K562 (cell line): ENCODE data around the gene NRM. TPM values are rescaled to one million over a fixed set of nuclear protein-coding genes. Genes with fewer than 3 reads are reported as not detected.

Source experiments
- ARID2 ChIP-seq: fragments of 450-650 bp; IDR thresholded peaks from 2 replicates; pipeline ENCODE4 v1.6.1; 2017; ENCODE audit warnings: antibody characterized with exemption, mild to moderate bottlenecking
- BRD9 ChIP-seq: fragments of 450-650 bp; IDR thresholded peaks from 2 replicates; pipeline ENCODE4 v1.6.1; 2018; ENCODE audit warnings: low read depth; ENCODE audit not compliant: partially characterized antibody
- CCNT2 ChIP-seq: IDR thresholded peaks from 2 replicates; pipeline ENCODE4 v1.6.1; 2011; ENCODE audit warnings: borderline replicate concordance, low read depth, mild to moderate bottlenecking, moderate library complexity, mixed read lengths, low read length; ENCODE audit not compliant: insufficient read length; ENCODE audit errors: extremely low read depth
- GABPB1 ChIP-seq: sonication (generic); formaldehyde crosslinking; IDR thresholded peaks from 2 replicates; pipeline ENCODE4 v1.8.0; 2022; ENCODE audit warnings: mild to moderate bottlenecking, missing genetic modification reagents
- GATA2 ChIP-seq: sonication (generic); formaldehyde crosslinking; IDR thresholded peaks from 2 replicates; pipeline ENCODE4 v1.4.0; 2020; ENCODE audit warnings: mild to moderate bottlenecking, missing genetic modification reagents
- HMGN3 ChIP-seq: IDR thresholded peaks from 2 replicates; pipeline ENCODE4 v1.6.1; 2011; ENCODE audit warnings: borderline replicate concordance, low read depth, mild to moderate bottlenecking, mixed read lengths, low read length; ENCODE audit not compliant: insufficient read length; ENCODE audit errors: extremely low read depth
- HNRNPLL ChIP-seq: fragments of 200-400 bp; formaldehyde crosslinking; IDR thresholded peaks from 2 replicates; pipeline ENCODE4 v1.6.1; 2017; ENCODE audit warnings: low read length, low read depth, mild to moderate bottlenecking; ENCODE audit not compliant: poor library complexity, severe bottlenecking
- MAZ ChIP-seq, 2 experiments: fragments of 450-650 bp in 1 of 2; sonication (generic) in 1 of 2; formaldehyde crosslinking; IDR thresholded peaks in 1 of 2; conservative IDR thresholded peaks in 1 of 2; 2 replicates each; pipeline versions ENCODE4 v1.4.0 to v1.5.0; 2020; ENCODE audit warnings: mild to moderate bottlenecking in 1 of 2, missing genetic modification reagents in 1 of 2
- NUFIP1 ChIP-seq: fragments of 450-650 bp; IDR thresholded peaks from 2 replicates; pipeline ENCODE4 v1.6.1; 2018; ENCODE audit not compliant: partially characterized antibody
- PHTF2 ChIP-seq: fragments of 250-450 bp; sonication (Bioruptor Pico); IDR thresholded peaks from 2 replicates; pipeline ENCODE4 v1.5.0; 2021; ENCODE audit warnings: mild to moderate bottlenecking
- ZBTB7A ChIP-seq: IDR thresholded peaks from 2 replicates; pipeline ENCODE4 v1.6.1; 2011; ENCODE audit warnings: low read depth, mild to moderate bottlenecking, low read length, moderate library complexity, borderline replicate concordance; ENCODE audit not compliant: control insufficient read depth
- ZC3H11A ChIP-seq: IDR thresholded peaks from 2 replicates; pipeline ENCODE4 v1.6.1; 2012; ENCODE audit warnings: low read depth, low read length, improper control_type of control experiment
- ZEB2 ChIP-seq: fragments of 450-650 bp; IDR thresholded peaks from 2 replicates; pipeline ENCODE4 v1.6.1; 2016
- ZNF23 ChIP-seq: fragments of 250-450 bp; sonication (Bioruptor Pico); IDR thresholded peaks from 2 replicates; pipeline ENCODE4 v1.4.0; 2020; ENCODE audit warnings: mild to moderate bottlenecking
- ZNF436 ChIP-seq: fragments of 250-450, 450-650 bp; sonication (Bioruptor Pico); formaldehyde crosslinking; IDR thresholded peaks from 2 replicates; pipeline ENCODE4 v1.7.0; 2020; ENCODE audit warnings: mild to moderate bottlenecking
- polyA plus RNA-seq, 8 experiments: library from polyadenylated mRNA; depleted of rRNA in 4 of 8; stranded (reverse) in 5 of 8; unstranded in 3 of 8; fragments of >200 nt; fragmentation: Nextera tagmentation in 2 of 8; fragmentation: Illumina TruSeq in 1 of 8; extraction: Ambion mirVana in 2 of 8; extraction: Trizol in 1 of 8; gene quantifications; 2 replicates each; pipeline versions ENCODE4 v1.2.1 to v1.2.3, GENCODE V29; 2011 to 2014; ENCODE audit warnings: inconsistent platforms in 1 of 8, missing spikeins in 1 of 8
- total RNA-seq, 7 experiments: library from RNA; depleted of rRNA in 6 of 7; stranded (reverse); fragments of >200 nt in 6 of 7; fragmentation: Illumina TruSeq in 2 of 7; extraction: Trizol in 2 of 7; gene quantifications; 2 replicates each; pipeline versions ENCODE4 v1.2.1 to v1.2.3, GENCODE V29; 2011 to 2021; ENCODE audit warnings: low replicate concordance in 1 of 7
- TF ChIP-seq, protein P1 (sequence below): sonication (generic); formaldehyde crosslinking; IDR thresholded peaks from 2 replicates; pipeline ENCODE4 v1.8.0; 2022; ENCODE audit warnings: mild to moderate bottlenecking, low read depth, missing genetic modification reagents
- TF ChIP-seq, protein P2 (sequence below): fragments of 450-650 bp; IDR thresholded peaks from 2 replicates; pipeline ENCODE4 v1.6.1; 2016
- TF ChIP-seq, protein P3 (sequence below): fragments of 450-650 bp; formaldehyde crosslinking; IDR thresholded peaks from 2 replicates; pipeline ENCODE4 v1.4.0; 2022; ENCODE audit warnings: missing genetic modification characterization
- TF ChIP-seq, protein P4 (sequence below): fragments of 150-350 bp; conservative IDR thresholded peaks from 2 replicates; pipeline ENCODE4 v1.6.1; 2014; ENCODE audit warnings: low read length

Gene NRM
- total and polyA plus RNA-seq, 9 of the 15 experiments (the other 6 are each of a cell fraction or from before 2014, with no cell fraction given), result 9.7 to 58.2 (median 18.1) TPM

DNA sequence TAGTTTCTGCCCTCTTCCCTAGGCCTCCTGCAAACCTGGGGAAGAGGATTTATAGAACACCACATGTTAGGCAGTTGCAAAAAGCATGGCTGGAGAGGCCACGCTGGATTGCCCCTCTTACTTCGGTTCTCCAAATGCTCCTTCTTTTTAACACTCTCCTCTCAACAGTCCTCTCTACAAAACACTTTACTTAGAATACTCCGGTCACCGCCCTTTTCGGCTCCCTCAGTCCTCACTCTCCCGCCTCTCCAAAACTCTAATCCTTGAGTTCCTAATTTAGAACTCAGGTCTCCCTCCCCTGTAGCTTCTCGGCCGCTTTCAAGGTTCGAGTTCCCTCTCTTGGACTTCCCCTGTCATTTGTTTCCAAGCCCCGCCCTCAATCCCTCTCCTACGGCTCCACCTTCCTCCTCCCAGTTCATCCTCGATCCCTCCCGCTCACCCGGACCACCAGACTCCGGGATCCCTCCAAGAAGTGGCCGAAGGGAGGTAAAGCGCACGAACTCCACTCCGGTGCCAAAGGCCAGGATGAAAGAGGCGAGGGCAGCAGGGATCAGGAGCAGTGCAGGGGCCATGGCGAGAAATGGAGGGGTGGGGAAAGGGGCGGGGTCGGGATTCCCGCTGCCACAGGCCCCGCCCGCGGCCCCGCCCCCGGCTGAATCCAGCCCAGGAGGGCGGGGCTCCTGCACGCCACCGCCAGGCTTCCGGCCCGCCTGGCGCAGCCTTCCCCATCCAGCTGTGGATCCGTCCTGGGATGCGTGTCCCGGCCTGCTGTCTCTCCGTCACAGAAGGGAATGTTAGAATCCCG lies at the start of gene NRM (continued):
- TF ChIP-seq, protein P1, sequence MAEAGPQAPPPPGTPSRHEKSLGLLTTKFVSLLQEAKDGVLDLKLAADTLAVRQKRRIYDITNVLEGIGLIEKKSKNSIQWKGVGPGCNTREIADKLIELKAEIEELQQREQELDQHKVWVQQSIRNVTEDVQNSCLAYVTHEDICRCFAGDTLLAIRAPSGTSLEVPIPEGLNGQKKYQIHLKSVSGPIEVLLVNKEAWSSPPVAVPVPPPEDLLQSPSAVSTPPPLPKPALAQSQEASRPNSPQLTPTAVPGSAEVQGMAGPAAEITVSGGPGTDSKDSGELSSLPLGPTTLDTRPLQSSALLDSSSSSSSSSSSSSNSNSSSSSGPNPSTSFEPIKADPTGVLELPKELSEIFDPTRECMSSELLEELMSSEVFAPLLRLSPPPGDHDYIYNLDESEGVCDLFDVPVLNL (CRISPR knock-in tag), result no peak
- TF ChIP-seq ZNF23 (CRISPR knock-in tag), result no peak
- peak; percentile 80 to 96 for TF ChIP-seq MAZ (CRISPR knock-in tag; conservative IDR thresholded peaks at IDR 0.05 in 1 of 2, IDR thresholded peaks at IDR 0.05 in 1 of 2)
- no peak for TF ChIP-seq GATA2 (CRISPR knock-in tag)
- TF ChIP-seq HMGN3, result peak; percentile 53
- peak; percentile 47 for TF ChIP-seq HNRNPLL
- no peak for TF ChIP-seq NUFIP1
- TF ChIP-seq GABPB1, result peak; percentile 81
- 0 out of 2 replicates have a peak, but pooled peaks have one; percentile 37 for TF ChIP-seq PHTF2 (CRISPR knock-in tag)
- TF ChIP-seq ARID2, result no peak
- TF ChIP-seq, protein P2, sequence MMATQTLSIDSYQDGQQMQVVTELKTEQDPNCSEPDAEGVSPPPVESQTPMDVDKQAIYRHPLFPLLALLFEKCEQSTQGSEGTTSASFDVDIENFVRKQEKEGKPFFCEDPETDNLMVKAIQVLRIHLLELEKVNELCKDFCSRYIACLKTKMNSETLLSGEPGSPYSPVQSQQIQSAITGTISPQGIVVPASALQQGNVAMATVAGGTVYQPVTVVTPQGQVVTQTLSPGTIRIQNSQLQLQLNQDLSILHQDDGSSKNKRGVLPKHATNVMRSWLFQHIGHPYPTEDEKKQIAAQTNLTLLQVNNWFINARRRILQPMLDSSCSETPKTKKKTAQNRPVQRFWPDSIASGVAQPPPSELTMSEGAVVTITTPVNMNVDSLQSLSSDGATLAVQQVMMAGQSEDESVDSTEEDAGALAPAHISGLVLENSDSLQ, result peak; percentile 87
- TF ChIP-seq ZNF436 (CRISPR knock-in tag), result no peak
- TF ChIP-seq BRD9, result peak; percentile 76
- peak; percentile 82; the same call in 1 of the 2 replicates for TF ChIP-seq ZBTB7A
- TF ChIP-seq, protein P3, sequence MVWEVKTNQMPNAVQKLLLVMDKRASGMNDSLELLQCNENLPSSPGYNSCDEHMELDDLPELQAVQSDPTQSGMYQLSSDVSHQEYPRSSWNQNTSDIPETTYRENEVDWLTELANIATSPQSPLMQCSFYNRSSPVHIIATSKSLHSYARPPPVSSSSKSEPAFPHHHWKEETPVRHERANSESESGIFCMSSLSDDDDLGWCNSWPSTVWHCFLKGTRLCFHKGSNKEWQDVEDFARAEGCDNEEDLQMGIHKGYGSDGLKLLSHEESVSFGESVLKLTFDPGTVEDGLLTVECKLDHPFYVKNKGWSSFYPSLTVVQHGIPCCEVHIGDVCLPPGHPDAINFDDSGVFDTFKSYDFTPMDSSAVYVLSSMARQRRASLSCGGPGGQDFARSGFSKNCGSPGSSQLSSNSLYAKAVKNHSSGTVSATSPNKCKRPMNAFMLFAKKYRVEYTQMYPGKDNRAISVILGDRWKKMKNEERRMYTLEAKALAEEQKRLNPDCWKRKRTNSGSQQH (CRISPR knock-in tag), result no peak
- no peak; the same call in 1 of the 2 replicates for TF ChIP-seq ZEB2
- TF ChIP-seq ZC3H11A, result no peak
- TF ChIP-seq, protein P4, sequence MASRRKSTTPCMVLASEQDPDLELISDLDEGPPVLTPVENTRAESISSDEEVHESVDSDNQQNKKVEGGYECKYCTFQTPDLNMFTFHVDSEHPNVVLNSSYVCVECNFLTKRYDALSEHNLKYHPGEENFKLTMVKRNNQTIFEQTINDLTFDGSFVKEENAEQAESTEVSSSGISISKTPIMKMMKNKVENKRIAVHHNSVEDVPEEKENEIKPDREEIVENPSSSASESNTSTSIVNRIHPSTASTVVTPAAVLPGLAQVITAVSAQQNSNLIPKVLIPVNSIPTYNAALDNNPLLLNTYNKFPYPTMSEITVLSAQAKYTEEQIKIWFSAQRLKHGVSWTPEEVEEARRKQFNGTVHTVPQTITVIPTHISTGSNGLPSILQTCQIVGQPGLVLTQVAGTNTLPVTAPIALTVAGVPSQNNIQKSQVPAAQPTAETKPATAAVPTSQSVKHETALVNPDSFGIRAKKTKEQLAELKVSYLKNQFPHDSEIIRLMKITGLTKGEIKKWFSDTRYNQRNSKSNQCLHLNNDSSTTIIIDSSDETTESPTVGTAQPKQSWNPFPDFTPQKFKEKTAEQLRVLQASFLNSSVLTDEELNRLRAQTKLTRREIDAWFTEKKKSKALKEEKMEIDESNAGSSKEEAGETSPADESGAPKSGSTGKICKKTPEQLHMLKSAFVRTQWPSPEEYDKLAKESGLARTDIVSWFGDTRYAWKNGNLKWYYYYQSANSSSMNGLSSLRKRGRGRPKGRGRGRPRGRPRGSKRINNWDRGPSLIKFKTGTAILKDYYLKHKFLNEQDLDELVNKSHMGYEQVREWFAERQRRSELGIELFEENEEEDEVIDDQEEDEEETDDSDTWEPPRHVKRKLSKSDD, result no peak
- TF ChIP-seq CCNT2, result peak; percentile 74
